OCI-LY7 (cell line): Measurements from ENCODE around the gene SPECC1L. TPM values are rescaled to one million over a fixed set of nuclear protein-coding genes. Genes with fewer than 3 reads are reported as not detected.

Experiments used
- BruUV-seq: library from RNA; stranded (reverse); fragments of 400-500 nt; replicated peaks from 2 replicates; lab custom pipeline; 2021; lab: Mats Ljungman, UMichigan
- CTCF ChIA-PET: fragments of 300-600 bp; sonication (Branson Sonifier 250); formaldehyde crosslinking; loops from one replicate; lab custom pipeline; 2022; ENCODE audit warnings: antibody characterized with exemption; ENCODE audit not compliant: unreplicated experiment; lab: Charles Lee
- POLR2A ChIA-PET: fragments of 300-600 bp; sonication (Branson Sonifier 250); formaldehyde crosslinking; loops from one replicate; lab custom pipeline; 2022; ENCODE audit warnings: antibody characterized with exemption; lab: Charles Lee
- DNase-seq: peaks from one replicate; pipeline ENCODE4 v3.0.0-alpha.2; 2015; ENCODE audit warnings: low spot score
- H2AFZ ChIP-seq: fragments of 200-600 bp; sonication (generic), shearing (Covaris generic); 2 replicates; pipeline ENCODE4 v1.6.1; 2014; ENCODE audit warnings: mild to moderate bottlenecking, antibody characterized with exemption, low read length, moderate library complexity
- H3K27ac ChIP-seq: fragments of 200-600 bp; sonication (generic); 2 replicates; pipeline ENCODE4 v1.5.1; 2014; ENCODE audit warnings: mixed run types, low read depth, mild to moderate bottlenecking, moderate library complexity, low read length, inconsistent platforms; ENCODE audit not compliant: poor library complexity, severe bottlenecking
- H3K36me3 ChIP-seq: fragments of 200-600 bp; sonication (generic); 2 replicates; pipeline ENCODE4 v1.6.1; 2014; ENCODE audit warnings: mild to moderate bottlenecking, antibody characterized with exemption, low read length, moderate library complexity, mixed read lengths; ENCODE audit not compliant: insufficient read depth
- H3K4me1 ChIP-seq: fragments of 200-600 bp; sonication (generic); 2 replicates; pipeline ENCODE4 v1.5.1; 2014; ENCODE audit warnings: mild to moderate bottlenecking, low read length; ENCODE audit not compliant: insufficient read depth, poor library complexity, severe bottlenecking
- H3K4me2 ChIP-seq: fragments of 200-600 bp; sonication (generic); 2 replicates; pipeline ENCODE4 v1.6.1; 2014; ENCODE audit warnings: mild to moderate bottlenecking, low read length
- H3K4me3 ChIP-seq: fragments of 200-600 bp; sonication (generic); 2 replicates; pipeline ENCODE4 v1.5.1; 2014; ENCODE audit warnings: mild to moderate bottlenecking, low read depth, low read length; ENCODE audit not compliant: poor library complexity, severe bottlenecking
- H3K79me2 ChIP-seq: fragments of 200-600 bp; sonication (generic); 2 replicates; pipeline ENCODE4 v1.6.1; 2016; ENCODE audit warnings: low read depth, mild to moderate bottlenecking, low read length, moderate library complexity, mixed read lengths; ENCODE audit not compliant: insufficient read depth
- H3K9me2 ChIP-seq: fragments of 200-600 bp; sonication (generic); 2 replicates; pipeline ENCODE4 v1.6.1; 2016; ENCODE audit warnings: mild to moderate bottlenecking, low read length, mixed read lengths; ENCODE audit not compliant: insufficient read depth
- H3K9me3 ChIP-seq: fragments of 200-600 bp; sonication (generic); 2 replicates; pipeline ENCODE4 v1.6.1; 2014; ENCODE audit warnings: mild to moderate bottlenecking, mixed run types, low read length, mixed read lengths
- H4K20me1 ChIP-seq: fragments of 200-600 bp; sonication (generic); 2 replicates; pipeline ENCODE4 v1.6.1; 2014; ENCODE audit warnings: mild to moderate bottlenecking, antibody characterized with exemption, low read length, moderate library complexity, mixed read lengths; ENCODE audit not compliant: insufficient read depth
- EZH2phosphoT487 ChIP-seq: fragments of 200-600 bp; sonication (generic); IDR thresholded peaks from 2 replicates; pipeline ENCODE4 v1.6.1; 2018; ENCODE audit warnings: low read depth, borderline replicate concordance, mild to moderate bottlenecking, mixed run types, antibody characterized with exemption, low read length, moderate library complexity, mixed read lengths
- intact Hi-C: fragments of 100-400 bp; cut with micrococcal nuclease; formaldehyde crosslinking; loops from one replicate; pipeline ENCODE4 v1.10.0; 2022; ENCODE audit not compliant: unreplicated experiment
- total RNA-seq, 2 experiments: library from RNA; depleted of rRNA in 1 of 2; stranded (reverse); fragments of >200 nt in 1 of 2; shearing (Covaris generic) in 1 of 2; gene quantifications; 2 replicates each; pipeline ENCODE4 v1.2.3, GENCODE V29; 2014 to 2022
- TF ChIP-seq, protein P1 (sequence below): fragments of 200-600 bp; sonication (generic); conservative IDR thresholded peaks from 2 replicates; pipeline ENCODE4 v1.5.1; 2014; ENCODE audit warnings: mild to moderate bottlenecking, antibody characterized with exemption, low read length, moderate library complexity, mixed read lengths

Gene SPECC1L
- total RNA-seq, 2 experiments from 2014 or later, result 47.0 to 66.2 TPM

DNA sequence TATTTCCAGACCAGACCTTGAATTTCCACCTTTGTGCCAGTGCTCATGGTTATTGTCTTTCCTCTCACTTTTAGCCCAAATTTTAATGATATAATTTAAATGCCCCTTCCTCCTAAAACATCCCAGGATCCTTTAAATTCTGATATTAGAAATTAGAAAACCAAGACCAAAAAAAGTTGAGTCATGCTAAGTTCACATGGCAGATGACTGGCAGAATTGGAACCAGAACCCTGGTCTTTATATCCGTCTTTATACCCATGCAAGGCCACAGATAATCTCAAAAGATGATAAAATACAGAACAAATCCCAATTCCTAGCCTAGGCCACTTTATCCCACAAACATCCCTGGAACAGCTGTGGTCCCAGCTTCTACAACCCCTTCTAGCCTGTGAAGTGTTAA, 183.2 kb downstream of the SPECC1L start:
- Histone ChIP-seq H4K20me1 (no peaks in the 10 kb centered on the region), H3K36me3 (peaks cover 4% of the 10 kb centered on the region; the same call in 1 of the 2 replicates), H3K4me1 (peaks cover 13% of the 10 kb centered on the region), H3K9me3 (peaks cover 14% of the 10 kb centered on the region; the same call in 1 of the 2 replicates), H3K79me2 (no peaks in the 10 kb centered on the region), H2AFZ (no peak overlapping the region), H3K27ac (no peak overlapping the region), H3K4me3 (no peak overlapping the region), H3K9me2 (no peaks in the 10 kb centered on the region), H3K4me2 (no peak overlapping the region)
- DNase-seq, result no peak
- intact Hi-C loops, result no loop called here
- ChIA-PET POLR2A (no interaction called here), CTCF (no interaction called here)
- TF ChIP-seq EZH2phosphoT487, result no peak
- TF ChIP-seq, protein P1, sequence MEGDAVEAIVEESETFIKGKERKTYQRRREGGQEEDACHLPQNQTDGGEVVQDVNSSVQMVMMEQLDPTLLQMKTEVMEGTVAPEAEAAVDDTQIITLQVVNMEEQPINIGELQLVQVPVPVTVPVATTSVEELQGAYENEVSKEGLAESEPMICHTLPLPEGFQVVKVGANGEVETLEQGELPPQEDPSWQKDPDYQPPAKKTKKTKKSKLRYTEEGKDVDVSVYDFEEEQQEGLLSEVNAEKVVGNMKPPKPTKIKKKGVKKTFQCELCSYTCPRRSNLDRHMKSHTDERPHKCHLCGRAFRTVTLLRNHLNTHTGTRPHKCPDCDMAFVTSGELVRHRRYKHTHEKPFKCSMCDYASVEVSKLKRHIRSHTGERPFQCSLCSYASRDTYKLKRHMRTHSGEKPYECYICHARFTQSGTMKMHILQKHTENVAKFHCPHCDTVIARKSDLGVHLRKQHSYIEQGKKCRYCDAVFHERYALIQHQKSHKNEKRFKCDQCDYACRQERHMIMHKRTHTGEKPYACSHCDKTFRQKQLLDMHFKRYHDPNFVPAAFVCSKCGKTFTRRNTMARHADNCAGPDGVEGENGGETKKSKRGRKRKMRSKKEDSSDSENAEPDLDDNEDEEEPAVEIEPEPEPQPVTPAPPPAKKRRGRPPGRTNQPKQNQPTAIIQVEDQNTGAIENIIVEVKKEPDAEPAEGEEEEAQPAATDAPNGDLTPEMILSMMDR, result no peak
- BruUV-seq, result no TSS peak

DNA sequence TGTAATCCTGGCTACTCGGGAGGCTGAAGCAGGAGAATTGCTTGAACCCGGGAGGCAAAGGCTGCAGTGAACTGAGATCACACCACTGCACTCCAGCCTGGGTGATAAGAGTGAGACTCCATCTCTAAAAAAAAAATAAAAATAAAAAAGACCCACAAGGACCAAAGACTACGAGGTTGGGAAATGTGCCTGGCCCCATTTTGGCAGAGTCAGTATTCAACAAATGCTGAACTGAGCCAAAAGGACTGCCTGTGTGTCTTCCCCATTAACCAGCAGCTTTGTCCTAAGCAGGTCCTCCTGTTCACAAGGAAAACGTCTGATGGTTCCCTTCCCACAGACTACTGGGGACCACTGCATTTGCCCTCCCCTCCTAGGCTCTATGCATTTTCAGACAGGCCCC, 184.4 kb downstream of the SPECC1L start:
- intact Hi-C loops, result no loop called here
- no peak overlapping the region for H2AFZ ChIP-seq
- DNase-seq, result no peak
- H4K20me1 ChIP-seq, result no peaks in the 10 kb centered on the region
- H3K9me2 ChIP-seq, result no peaks in the 10 kb centered on the region
- H3K27ac ChIP-seq, result no peak overlapping the region
- CTCF ChIA-PET, result no interaction called here
- H3K36me3 ChIP-seq, result peaks cover 4% of the 10 kb centered on the region; the same call in 1 of the 2 replicates
- no TSS peak for BruUV-seq
- POLR2A ChIA-PET, result no interaction called here
- peaks cover 12% of the 10 kb centered on the region for H3K4me1 ChIP-seq
- no peak overlapping the region for H3K4me3 ChIP-seq
- peaks cover 14% of the 10 kb centered on the region; the same call in 1 of the 2 replicates for H3K9me3 ChIP-seq
- H3K79me2 ChIP-seq, result no peaks in the 10 kb centered on the region
- H3K4me2 ChIP-seq, result no peak overlapping the region
- no peak for TF ChIP-seq EZH2phosphoT487
- TF ChIP-seq, protein P1, result no peak

DNA sequence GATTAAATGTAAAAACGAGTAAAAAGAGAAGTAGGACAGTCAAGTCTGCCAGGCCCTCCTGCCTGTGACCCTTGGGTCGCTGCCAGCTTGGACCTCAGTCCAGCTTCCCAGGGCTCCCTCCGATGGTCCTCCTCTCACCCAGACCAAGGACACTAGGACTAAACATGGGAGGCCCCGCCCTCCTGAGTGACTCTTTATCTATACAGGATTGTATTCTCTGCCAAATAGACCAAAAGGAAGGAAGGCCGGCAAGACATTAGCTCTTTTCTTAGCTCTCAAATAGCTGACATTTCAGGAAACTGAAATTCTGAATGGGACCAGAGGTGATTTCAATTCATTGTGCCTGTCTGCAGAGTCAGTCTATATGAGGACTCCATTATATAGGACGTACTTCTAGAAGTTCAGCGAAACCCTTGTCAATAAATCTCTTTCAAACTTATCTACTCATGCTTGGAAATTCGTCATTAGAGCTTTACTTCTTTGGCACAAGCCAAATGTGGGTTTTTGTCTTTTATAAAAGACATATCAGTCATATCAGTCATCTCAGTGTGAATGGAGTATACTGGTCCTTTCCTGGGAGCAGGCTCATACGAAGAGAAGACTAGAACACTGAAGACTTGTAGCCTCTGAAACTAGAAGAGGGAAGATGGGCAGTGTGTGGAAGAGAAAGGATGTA, 185.3 kb downstream of the SPECC1L start:
- peaks cover 13% of the 10 kb centered on the region; the same call in 1 of the 2 replicates for H3K9me3 ChIP-seq
- H3K79me2 ChIP-seq, result no peaks in the 10 kb centered on the region
- intact Hi-C loops, result no loop called here
- no TSS peak for BruUV-seq
- DNase-seq, result no peak
- H3K36me3 ChIP-seq, result peaks cover 3% of the 10 kb centered on the region; the same call in 1 of the 2 replicates
- no peaks in the 10 kb centered on the region for H4K20me1 ChIP-seq
- POLR2A ChIA-PET, result interaction anchor here (0.6 to 1.0 kb wide), 5 partner anchors 22 to 132 kb away, joined by 3 read pairs; no protein-coding TSS in a partner anchor
- H3K27ac ChIP-seq, result no peak overlapping the region
- H2AFZ ChIP-seq, result no peak overlapping the region
- H3K4me3 ChIP-seq, result no peak overlapping the region
- no peak for TF ChIP-seq EZH2phosphoT487
- TF ChIP-seq, protein P1, result no peak
- no peak overlapping the region for H3K4me2 ChIP-seq
- CTCF ChIA-PET, result interaction anchor here (0.6 kb wide), 1 partner anchor 445 kb away, joined by 3 read pairs; no protein-coding TSS in a partner anchor
- peaks cover 3% of the 10 kb centered on the region for H3K4me1 ChIP-seq
- H3K9me2 ChIP-seq, result no peaks in the 10 kb centered on the region
